ENCODE results near the gene MATN4. TPM values are rescaled to one million over a fixed set of nuclear protein-coding genes. Genes with fewer than 3 reads are reported as not detected.

The MATN4 gene
- total RNA-seq, 1 donor from 2014 or later = 0.29 TPM

- no peaks in the 10 kb centered on the region for H3K4me1 ChIP-seq
- no peak overlapping the region for H3K4me3 ChIP-seq
- no peaks in the 10 kb centered on the region for H3K9me3 ChIP-seq
- H3K36me3 ChIP-seq = peaks cover 11% of the 10 kb centered on the region
- ATAC-seq (peak; percentile 31), DNase-seq (peak; percentile 36)
- intact Hi-C loops (cut with DNase I) = loop anchor here (5.0 kb wide), 1 partner anchor 116 kb away; no protein-coding TSS in a partner anchor
- no peak for TF ChIP-seq CTCF (IDR thresholded peaks at IDR 0.05)
- H3K27me3 ChIP-seq = peaks cover 14% of the 10 kb centered on the region
- no peak overlapping the region for H3K27ac ChIP-seq
These were observed 13.0 kb upstream of the MATN4 start for GRCh38 chr20:45320948-45321595.

- Histone ChIP-seq H3K9me3 (no peaks in the 10 kb centered on the region), H3K27ac (no peak overlapping the region), H3K27me3 (peaks cover 28% of the 10 kb centered on the region), H3K4me3 (no peak overlapping the region), H3K4me1 (no peaks in the 10 kb centered on the region), H3K36me3 (no peaks in the 10 kb centered on the region)
- TF ChIP-seq CTCF (IDR thresholded peaks at IDR 0.05) = no peak
- ATAC-seq (no peak), DNase-seq (peak; percentile 2)
- intact Hi-C loops (cut with DNase I) = no loop called here
These were observed 10.8 kb upstream of the MATN4 start for GRCh38 chr20:45318948-45319347.

GRCh38 chr20:45318386-45318939, 10.4 kb upstream of the MATN4 start:
- Histone ChIP-seq H3K27ac (no peak overlapping the region), H3K9me3 (no peaks in the 10 kb centered on the region), H3K4me3 (no peak overlapping the region), H3K27me3 (peaks cover 33% of the 10 kb centered on the region), H3K4me1 (no peaks in the 10 kb centered on the region), H3K36me3 (no peaks in the 10 kb centered on the region)
- no peak for TF ChIP-seq CTCF (IDR thresholded peaks at IDR 0.05)
- no peak for ATAC-seq
- intact Hi-C loops (cut with DNase I) = no loop called here
- DNase-seq = no peak

GRCh38 chr20:45317826-45318225, 9.7 kb upstream of the MATN4 start:
- H3K4me3 ChIP-seq = no peak overlapping the region
- intact Hi-C loops (cut with DNase I) = no loop called here
- peaks cover 33% of the 10 kb centered on the region for H3K27me3 ChIP-seq
- TF ChIP-seq CTCF (IDR thresholded peaks at IDR 0.05) = no peak
- ATAC-seq (no peak), DNase-seq (no peak)
- H3K4me1 ChIP-seq = no peaks in the 10 kb centered on the region
- H3K9me3 ChIP-seq = no peaks in the 10 kb centered on the region
- no peaks in the 10 kb centered on the region for H3K36me3 ChIP-seq
- H3K27ac ChIP-seq = no peak overlapping the region

- ATAC-seq = no peak
- H3K4me1 ChIP-seq = no peaks in the 10 kb centered on the region
- H3K36me3 ChIP-seq = no peaks in the 10 kb centered on the region
- no peak for TF ChIP-seq CTCF (IDR thresholded peaks at IDR 0.05)
- no peaks in the 10 kb centered on the region for H3K9me3 ChIP-seq
- peaks cover 45% of the 10 kb centered on the region for H3K27me3 ChIP-seq
- no peak overlapping the region for H3K27ac ChIP-seq
- intact Hi-C loops (cut with DNase I) = no loop called here
- DNase-seq = no peak
- no peak overlapping the region for H3K4me3 ChIP-seq
These were observed 8.3 kb upstream of the MATN4 start for GRCh38 chr20:45316150-45317080.

All from upper lobe of right lung (tissue), 1 donor.